Endothelial cell of umbilical vein (primary cell): ENCODE measurements around the gene LAMB2. TPM values are rescaled to one million over a fixed set of nuclear protein-coding genes. Genes with fewer than 3 reads are reported as not detected.

Experiments
- BruUV-seq: library from RNA; stranded (reverse); fragments of 400-500 nt; replicated peaks from 2 replicates; lab custom pipeline; 2021; lab: Mats Ljungman, UMichigan
- CTCF ChIA-PET: fragments of 300-600, 350-600 bp; sonication (Branson Sonifier 250); formaldehyde crosslinking; loops from one replicate; lab custom pipeline; 2021; ENCODE audit warnings: antibody characterized with exemption, inconsistent platforms; lab: Charles Lee
- POLR2A ChIA-PET: fragments of 300-600, 350-600 bp; sonication (Branson Sonifier 250); formaldehyde crosslinking; loops from one replicate; lab custom pipeline; 2021; ENCODE audit warnings: antibody characterized with exemption, inconsistent platforms; lab: Charles Lee
- DNase-seq: peaks from one replicate; pipeline ENCODE4 v3.0.0-alpha.2; 2011; ENCODE audit warnings: low read depth, low spot score
- FAIRE-seq: peaks from 2 replicates; lab custom pipeline; 2011; peaks lifted over from hg19 to GRCh38; lab: Jason Lieb, UNC
- H2AFZ ChIP-seq: 2 replicates; pipeline ENCODE4 v1.6.0; 2012; ENCODE audit warnings: low read depth, low read length, control low read depth, inconsistent platforms
- H3K27ac ChIP-seq: 2 replicates; pipeline ENCODE4 v1.5.1; 2011; ENCODE audit warnings: low read depth, mild to moderate bottlenecking, control low read depth, low read length, moderate library complexity; ENCODE audit not compliant: insufficient read depth
- H3K27me3 ChIP-seq, 2 experiments: 2 replicates each; pipeline versions ENCODE4 v1.6.0 to v1.6.1; 2011; ENCODE audit warnings: low read length in 2 of 2, mixed read lengths in 1 of 2; ENCODE audit not compliant: control insufficient read depth in 2 of 2, insufficient read depth in 2 of 2
- H3K36me3 ChIP-seq, 2 experiments: 2 replicates in 1 of 2; 3 replicates in 1 of 2; pipeline ENCODE4 v1.5.1; 2011; ENCODE audit warnings: low read length in 2 of 2, mild to moderate bottlenecking in 1 of 2, moderate library complexity in 1 of 2; ENCODE audit not compliant: control insufficient read depth in 2 of 2, insufficient read depth in 2 of 2; ENCODE audit errors: extremely low read depth in 1 of 2
- H3K4me1 ChIP-seq: 3 replicates; pipeline ENCODE4 v1.5.1; 2011; ENCODE audit warnings: mild to moderate bottlenecking, low read length; ENCODE audit not compliant: control insufficient read depth, insufficient read depth; ENCODE audit errors: extremely low read depth
- H3K4me2 ChIP-seq: 2 replicates; pipeline ENCODE4 v1.6.1; 2011; ENCODE audit warnings: low read length, control low read depth, mixed read lengths; ENCODE audit not compliant: insufficient read depth
- H3K4me3 ChIP-seq, 3 experiments: fragments of 200-600 bp in 1 of 3; sonication (generic), shearing (Covaris generic) in 1 of 3; replicated peaks in 1 of 3; 2 replicates each; pipeline ENCODE4 v1.5.1; 2011 to 2016; ENCODE audit warnings: control low read depth in 3 of 3, low read length in 3 of 3, mild to moderate bottlenecking in 2 of 3, inconsistent platforms in 1 of 3, low read depth in 1 of 3, moderate library complexity in 1 of 3; ENCODE audit not compliant: insufficient read depth in 1 of 3
- H3K79me2 ChIP-seq: 2 replicates; pipeline ENCODE4 v1.6.0; 2012; ENCODE audit warnings: low read length, inconsistent platforms; ENCODE audit not compliant: control insufficient read depth, insufficient read depth
- H3K9ac ChIP-seq: replicated peaks from 2 replicates; pipeline ENCODE3; 2011; ENCODE audit warnings: low read length, control low read depth; ENCODE audit not compliant: insufficient read depth; ENCODE audit errors: extremely low read depth
- H3K9me1 ChIP-seq: replicated peaks from 3 replicates; pipeline ENCODE4 v1.6.0; 2011; ENCODE audit warnings: mild to moderate bottlenecking, low read length; ENCODE audit not compliant: control insufficient read depth, insufficient read depth; ENCODE audit errors: extremely low read depth
- H3K9me3 ChIP-seq: replicated peaks from 2 replicates; pipeline ENCODE4 v1.5.1; 2012; ENCODE audit warnings: low read length, inconsistent platforms; ENCODE audit not compliant: control insufficient read depth, insufficient read depth
- H4K20me1 ChIP-seq: replicated peaks from 2 replicates; pipeline ENCODE3; 2011; ENCODE audit warnings: mild to moderate bottlenecking, low read length; ENCODE audit not compliant: control insufficient read depth, insufficient read depth; ENCODE audit errors: extremely low read depth
- EZH2 ChIP-seq: IDR thresholded peaks from 2 replicates; pipeline ENCODE4 v1.6.1; 2012; ENCODE audit warnings: borderline replicate concordance, low read depth, mild to moderate bottlenecking, moderate library complexity, low read length, inconsistent platforms; ENCODE audit not compliant: severe bottlenecking
- FOS ChIP-seq: IDR thresholded peaks from 2 replicates; pipeline ENCODE4 v1.6.1; 2011; ENCODE audit warnings: mild to moderate bottlenecking, low read length, moderate library complexity, borderline replicate concordance; ENCODE audit not compliant: insufficient read depth
- GATA2 ChIP-seq: IDR thresholded peaks from 2 replicates; pipeline ENCODE4 v1.7.0; 2011; ENCODE audit warnings: low read depth, mild to moderate bottlenecking, moderate library complexity, mixed read lengths, low read length; ENCODE audit not compliant: insufficient read length, insufficient read depth
- JUN ChIP-seq: IDR thresholded peaks from 2 replicates; pipeline ENCODE4 v1.6.1; 2011; ENCODE audit warnings: borderline replicate concordance, low read depth; ENCODE audit not compliant: insufficient read length, insufficient read depth
- MYC ChIP-seq: IDR thresholded peaks from one replicate; pipeline ENCODE4 v1.6.1; 2011; ENCODE audit warnings: mild to moderate bottlenecking, low read depth, low read length
- POLR2A ChIP-seq: IDR thresholded peaks from 2 replicates; pipeline ENCODE4 v1.6.1; 2012; ENCODE audit warnings: low read depth, mild to moderate bottlenecking, control low read depth, low read length
- POLR2AphosphoS5 ChIP-seq: IDR thresholded peaks from 2 replicates; pipeline ENCODE4 v1.6.1; 2012; ENCODE audit warnings: low read depth, mild to moderate bottlenecking, control low read depth, low read length, moderate library complexity; ENCODE audit not compliant: insufficient read depth
- dilution Hi-C: fragments of 300-500 bp; cut with MboI; formaldehyde crosslinking; loops from one replicate; pipeline ENCODE4 v1.15.0; 2019; ENCODE audit warnings: low sequenced_read_pairs; ENCODE audit not compliant: extremely low pct_ligation_motif_present
- intact Hi-C: fragments of 100-400 bp; cut with micrococcal nuclease; formaldehyde crosslinking; loops from one replicate; pipeline ENCODE4 v1.10.0; 2022
- polyA plus RNA-seq, 4 experiments: library from polyadenylated mRNA; depleted of rRNA in 3 of 4; stranded (reverse) in 3 of 4; unstranded in 1 of 4; fragments of >200 nt; gene quantifications; 2 replicates each; pipeline versions ENCODE4 v1.2.1 to v1.2.3, GENCODE V29; 2011 to 2012; ENCODE audit warnings: missing spikeins in 1 of 4
- total RNA-seq: library from RNA; stranded (reverse); gene quantifications from 2 replicates; pipeline ENCODE4 v1.2.3, GENCODE V29; 2021
- TF ChIP-seq, protein P1 (sequence below): IDR thresholded peaks from 2 replicates; pipeline ENCODE4 v1.6.1; 2011; ENCODE audit not compliant: insufficient read depth, insufficient read length
- TF ChIP-seq, protein P2 (sequence below), 2 donors: IDR thresholded peaks; 1 replicate in 1 of 2; 2 replicates in 1 of 2; pipeline ENCODE4 v1.5.1; 2011; ENCODE audit warnings: low read length in 2 of 2, mild to moderate bottlenecking in 2 of 2, moderate library complexity in 2 of 2, control low read depth in 1 of 2, inconsistent platforms in 1 of 2, low read depth in 1 of 2; ENCODE audit not compliant: insufficient read depth in 1 of 2; ENCODE audit errors: extremely low read depth in 1 of 2

The LAMB2 gene
- total and polyA plus RNA-seq, 2 donors (not counting 3 experiments of a cell fraction or from before 2014, with no cell fraction given): 423 to 764 TPM

- Histone ChIP-seq H3K9me1 (no peaks in the 10 kb centered on the region), H3K9ac (no peak overlapping the region), H2AFZ (no peak overlapping the region), H3K4me1 (peaks cover 14% of the 10 kb centered on the region), H3K36me3 (peaks cover 0 to 41% of the 10 kb centered on the region in 2 experiments), H3K27ac (no peak overlapping the region), H3K79me2 (peaks cover 25% of the 10 kb centered on the region), H3K27me3 (no peaks in the 10 kb centered on the region), H3K4me2 (no peak overlapping the region), H3K4me3 (no peak overlapping the region), H4K20me1 (no peaks in the 10 kb centered on the region), H3K9me3 (no peaks in the 10 kb centered on the region)
- ChIA-PET POLR2A (interaction anchor here (0.5 kb wide), 1 partner anchor 25 kb away, joined by 7 read pairs; no protein-coding TSS in a partner anchor), CTCF (interaction anchor here (1.5 kb wide), 1 partner anchor 318 kb away, joined by 3 read pairs; no protein-coding TSS in a partner anchor)
- FAIRE-seq (no peak), DNase-seq (no peak)
- intact Hi-C loops: no loop called here
- dilution Hi-C loops: no loop called here
- BruUV-seq: no TSS peak
- TF ChIP-seq, protein P1, sequence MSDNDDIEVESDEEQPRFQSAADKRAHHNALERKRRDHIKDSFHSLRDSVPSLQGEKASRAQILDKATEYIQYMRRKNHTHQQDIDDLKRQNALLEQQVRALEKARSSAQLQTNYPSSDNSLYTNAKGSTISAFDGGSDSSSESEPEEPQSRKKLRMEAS: no peak
- TF ChIP-seq POLR2A (no peak), FOS (no peak), JUN (no peak)
Measured at GRCh38 chr3:49131040-49131439, 1.8 kb downstream of the LAMB2 start.

DNA sequence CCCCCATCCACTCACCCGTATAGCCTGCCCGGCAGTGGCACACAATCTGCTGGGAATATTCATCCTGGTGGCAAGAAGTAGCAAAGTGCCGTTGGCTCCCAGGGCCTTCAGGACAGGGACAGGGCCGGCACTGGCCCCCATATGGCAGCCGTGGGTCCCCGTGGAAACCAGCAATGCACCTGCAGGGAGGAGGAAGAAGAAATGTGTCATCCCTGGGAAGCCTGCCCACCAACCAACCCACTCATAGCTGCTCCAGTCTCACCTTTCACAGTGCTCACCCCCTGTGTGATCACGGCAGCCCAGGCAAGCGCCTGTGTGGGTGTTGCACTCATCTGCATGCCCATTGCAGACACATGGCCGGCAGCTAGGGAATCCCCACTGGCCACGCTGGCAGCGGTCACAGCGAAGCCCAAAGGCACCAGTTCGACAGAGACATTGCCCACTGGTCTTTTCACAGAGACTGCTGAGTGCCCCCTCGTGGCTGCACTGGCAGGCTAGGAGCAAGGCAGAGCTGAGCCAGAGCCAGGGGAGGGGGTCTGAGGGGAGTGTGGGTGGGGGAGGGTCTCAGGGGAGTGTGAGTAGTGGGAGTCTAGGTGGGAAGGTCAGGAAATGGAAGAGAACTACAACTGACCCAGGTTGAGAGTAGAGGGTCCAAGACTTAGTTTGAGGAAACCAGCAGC is 7.7 kb downstream of the LAMB2 start:
- Histone ChIP-seq H2AFZ (no peak overlapping the region), H3K27ac (no peak overlapping the region), H3K36me3 (peaks cover 5 to 73% of the 10 kb centered on the region in 2 experiments)

More for the DNA sequence above, 7.7 kb downstream of the LAMB2 start:
- H3K9me1 ChIP-seq: no peaks in the 10 kb centered on the region
- H3K9ac ChIP-seq: no peak overlapping the region
- no peaks in the 10 kb centered on the region for H3K4me1 ChIP-seq
- H3K27me3 ChIP-seq: no peaks in the 10 kb centered on the region
- DNase-seq (no peak), FAIRE-seq (no peak)
- dilution Hi-C loops (no loop called here), intact Hi-C loops (no loop called here)
- peaks cover 1% of the 10 kb centered on the region for H3K79me2 ChIP-seq
- TF ChIP-seq MYC (no peak), GATA2 (no peak), JUN (no peak), EZH2 (no peak), FOS (no peak), POLR2A (no peak), POLR2AphosphoS5 (no peak)
- TF ChIP-seq, protein P2, sequence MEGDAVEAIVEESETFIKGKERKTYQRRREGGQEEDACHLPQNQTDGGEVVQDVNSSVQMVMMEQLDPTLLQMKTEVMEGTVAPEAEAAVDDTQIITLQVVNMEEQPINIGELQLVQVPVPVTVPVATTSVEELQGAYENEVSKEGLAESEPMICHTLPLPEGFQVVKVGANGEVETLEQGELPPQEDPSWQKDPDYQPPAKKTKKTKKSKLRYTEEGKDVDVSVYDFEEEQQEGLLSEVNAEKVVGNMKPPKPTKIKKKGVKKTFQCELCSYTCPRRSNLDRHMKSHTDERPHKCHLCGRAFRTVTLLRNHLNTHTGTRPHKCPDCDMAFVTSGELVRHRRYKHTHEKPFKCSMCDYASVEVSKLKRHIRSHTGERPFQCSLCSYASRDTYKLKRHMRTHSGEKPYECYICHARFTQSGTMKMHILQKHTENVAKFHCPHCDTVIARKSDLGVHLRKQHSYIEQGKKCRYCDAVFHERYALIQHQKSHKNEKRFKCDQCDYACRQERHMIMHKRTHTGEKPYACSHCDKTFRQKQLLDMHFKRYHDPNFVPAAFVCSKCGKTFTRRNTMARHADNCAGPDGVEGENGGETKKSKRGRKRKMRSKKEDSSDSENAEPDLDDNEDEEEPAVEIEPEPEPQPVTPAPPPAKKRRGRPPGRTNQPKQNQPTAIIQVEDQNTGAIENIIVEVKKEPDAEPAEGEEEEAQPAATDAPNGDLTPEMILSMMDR (IDR thresholded peaks at IDR 0.05; ENCODE audit: extremely low read depth in 1 of 2, insufficient read depth in 1 of 2, low read depth in 1 of 2, low read length in 2 of 2): no peak
- TF ChIP-seq, protein P1: no peak
- H4K20me1 ChIP-seq: no peaks in the 10 kb centered on the region
- ChIA-PET CTCF (no interaction called here), POLR2A (no interaction called here)
- H3K4me2 ChIP-seq: no peak overlapping the region
- no peak overlapping the region for H3K4me3 ChIP-seq
- no TSS peak for BruUV-seq
- no peaks in the 10 kb centered on the region for H3K9me3 ChIP-seq
